Activated gamma-delta T cell treated with anti-CD3 and anti-CD28 coated beads, Interleukin-2, amount 50 U/mL, for 16 hours (primary cell): ENCODE data around the gene KCNAB1.
"Not testable (repeated sequence)": the region's sequence is repeated elsewhere in the genome, so short reads cannot be mapped to it uniquely, and the experiment has no call there.

Source experiments
- DNase-seq: peaks from one replicate; pipeline ENCODE4 v3.0.0-alpha.2; 2020; ENCODE audit warnings: low read depth

The KCNAB1 gene

GRCh38 chr3:156222381-156222780 is 102.0 kb downstream of the KCNAB1 start:
- not testable (repeated sequence) for DNase-seq

DNA sequence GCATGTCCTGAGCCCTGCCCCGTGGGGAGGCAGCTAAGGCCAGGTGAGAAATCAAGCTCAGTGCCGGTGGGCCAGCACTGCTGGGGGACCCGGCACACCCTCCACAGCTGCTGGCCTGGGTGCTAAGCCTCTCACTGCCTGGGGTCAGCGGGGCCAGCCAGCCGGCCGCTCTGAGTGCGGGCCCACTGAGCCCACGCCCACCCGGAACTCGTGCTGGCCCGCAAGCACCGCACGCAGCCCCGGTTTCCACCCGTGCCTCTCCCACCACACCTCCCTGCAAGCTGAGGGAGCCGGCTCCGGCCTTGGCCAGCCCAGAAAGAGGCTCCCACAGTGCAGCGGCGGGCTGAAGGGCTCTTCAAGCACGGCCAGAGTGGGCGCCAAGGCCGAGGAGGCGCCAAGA is 103.7 kb downstream of the KCNAB1 start:
- DNase-seq = not testable (repeated sequence)

DNA sequence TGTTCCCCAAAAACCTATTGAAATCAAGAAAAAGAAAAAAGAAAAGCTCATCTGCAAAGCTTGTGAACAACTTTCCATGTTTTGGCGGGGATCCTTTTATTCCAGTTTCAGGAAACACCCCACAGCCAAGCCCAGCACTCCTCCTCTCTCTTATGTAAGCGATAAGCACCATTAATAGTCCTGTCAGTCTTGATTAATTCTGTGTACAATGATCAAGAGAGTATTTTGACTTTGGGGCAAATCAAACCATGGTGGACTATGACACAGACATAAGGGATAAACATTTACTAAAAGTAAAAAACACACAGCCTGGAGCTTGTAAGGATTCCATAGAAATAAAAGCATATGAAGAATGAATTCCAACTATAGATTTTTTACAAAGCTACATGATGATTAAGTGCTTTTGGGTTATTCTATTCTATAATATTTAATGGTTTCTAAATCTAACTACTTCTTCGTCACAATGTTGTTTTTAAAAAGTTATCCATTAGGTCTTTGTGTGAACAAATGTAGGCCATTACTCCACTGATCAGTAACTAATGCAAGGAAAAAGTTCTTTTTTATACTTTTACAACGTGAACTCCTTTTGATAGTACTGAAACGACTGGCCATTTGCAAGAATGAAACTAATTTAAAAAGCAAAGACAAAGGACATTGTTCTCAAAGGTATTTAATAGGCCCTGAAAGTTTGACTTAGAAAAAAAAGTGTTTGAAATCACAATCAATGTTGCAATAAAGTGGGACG is 106.5 kb downstream of the KCNAB1 start:
- DNase-seq = no peak

GRCh38 chr3:156227704-156228103 is 107.3 kb downstream of the KCNAB1 start:
- no peak for DNase-seq

GRCh38 chr3:156230278-156230900 is 110.0 kb downstream of the KCNAB1 start:
- no peak for DNase-seq

- not testable (repeated sequence) for DNase-seq
These were observed 110.8 kb downstream of the KCNAB1 start for GRCh38 chr3:156231221-156231620.

DNA sequence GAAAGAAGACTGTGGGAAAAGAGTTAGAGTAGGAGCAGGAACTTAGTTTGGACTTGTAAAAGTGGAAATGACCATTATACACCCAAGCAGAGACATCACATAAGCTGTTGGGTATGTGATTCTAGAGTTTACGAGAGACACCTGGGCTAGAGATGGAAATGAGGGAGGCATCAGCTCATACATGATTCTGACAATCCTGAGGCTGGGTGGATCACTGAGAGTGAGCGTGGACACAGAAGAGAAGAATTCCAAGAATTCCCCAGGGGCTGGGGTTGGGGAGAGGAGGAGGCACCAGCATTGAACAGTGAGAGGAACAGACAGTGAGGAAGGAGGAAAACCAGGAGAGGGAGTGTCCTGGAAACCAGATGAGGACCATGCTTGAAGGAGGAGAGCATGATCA is 113.5 kb downstream of the KCNAB1 start:
- DNase-seq = no peak

DNA sequence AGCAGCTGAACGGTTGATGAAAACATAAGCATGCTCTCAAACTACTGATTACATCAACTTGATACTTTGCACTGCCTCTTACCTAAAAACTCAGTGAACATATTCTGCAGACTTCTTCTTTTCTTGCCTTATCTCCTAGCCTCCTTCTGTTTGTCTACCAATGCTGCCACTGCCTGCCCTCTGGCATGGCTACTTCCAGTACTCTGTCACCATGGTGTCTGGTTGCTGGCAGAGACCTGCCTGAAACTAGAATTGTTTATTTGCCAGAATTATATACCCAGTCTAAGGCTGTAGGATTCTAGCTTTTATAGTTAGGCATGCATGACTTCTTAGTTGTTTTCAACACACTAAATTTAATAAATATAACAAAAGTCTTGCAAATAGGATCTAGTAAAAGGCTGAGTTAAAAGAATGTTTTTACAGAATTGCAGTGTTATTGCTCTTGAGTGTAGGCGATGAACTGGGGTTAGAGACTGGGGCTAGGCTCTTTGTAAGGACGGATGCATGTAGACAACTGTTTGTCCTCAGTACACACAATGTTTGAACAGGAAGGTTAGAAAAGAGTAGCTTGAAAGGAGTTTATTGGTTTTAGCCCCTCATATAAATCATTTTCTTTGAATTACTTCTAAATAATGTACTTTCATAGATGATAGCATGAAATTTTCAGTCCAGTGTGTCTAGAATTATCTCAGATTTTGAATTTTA is 116.3 kb downstream of the KCNAB1 start:
- DNase-seq = no peak

DNA sequence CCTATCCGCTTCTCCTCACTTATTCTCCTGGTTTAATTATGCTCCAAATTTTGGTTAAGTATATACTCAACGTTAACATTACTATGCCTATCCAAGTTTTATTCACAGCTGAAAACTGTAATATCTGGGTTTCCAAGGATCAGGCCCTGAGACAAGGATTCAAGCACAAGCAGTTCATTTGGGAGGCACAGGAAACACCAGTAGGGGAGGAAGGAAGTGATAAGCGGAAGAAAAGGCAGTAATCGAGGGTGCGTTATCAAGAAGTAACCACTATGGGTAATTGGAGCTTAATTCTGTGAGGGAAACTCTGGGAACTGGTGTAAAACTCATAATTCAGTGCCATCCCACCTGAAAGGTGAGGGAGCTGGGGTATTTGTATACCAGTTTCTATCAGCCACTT is 120.3 kb downstream of the KCNAB1 start:
- DNase-seq = no peak

DNA sequence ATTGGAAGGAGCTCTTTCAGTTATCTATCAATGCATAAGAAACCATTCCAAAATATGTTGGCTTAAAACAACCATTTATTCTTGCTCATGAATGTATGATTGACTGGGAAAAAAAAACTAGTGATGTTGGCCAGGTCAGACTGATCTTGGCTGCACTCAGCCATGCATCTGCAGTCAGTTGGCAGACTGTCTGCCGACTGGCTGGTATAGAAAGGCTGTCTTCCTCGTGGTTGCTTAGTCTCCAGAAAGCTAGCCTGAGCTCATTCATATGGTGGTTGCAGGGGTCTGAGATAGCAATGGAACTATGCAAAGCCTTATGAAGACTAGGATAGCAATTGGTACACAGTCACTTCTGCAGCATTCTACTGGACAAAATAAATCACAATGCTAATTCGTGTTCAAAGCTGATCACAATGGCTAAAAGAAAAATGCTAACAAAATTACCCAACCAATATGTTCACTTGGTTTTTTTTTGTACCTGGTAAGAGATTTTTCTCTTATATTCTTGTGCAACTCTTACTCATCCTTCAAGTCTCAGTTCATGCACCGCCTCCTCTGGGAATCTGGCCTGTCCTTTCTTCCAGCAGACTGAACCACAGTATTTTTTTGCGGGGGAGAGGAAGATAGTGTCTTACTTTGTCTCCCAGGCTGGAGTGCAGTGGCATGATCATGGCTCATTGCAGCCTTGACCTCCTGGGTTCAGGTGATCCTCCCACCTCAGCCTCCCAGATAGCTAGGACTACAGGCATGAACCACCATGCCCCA is 126.8 kb downstream of the KCNAB1 start:
- no peak for DNase-seq

GRCh38 chr3:156250550-156250949 is 130.2 kb downstream of the KCNAB1 start:
- DNase-seq = no peak

GRCh38 chr3:156251424-156251823 is 131.0 kb downstream of the KCNAB1 start:
- DNase-seq = no peak

GRCh38 chr3:156252656-156253055 is 132.3 kb downstream of the KCNAB1 start:
- no peak for DNase-seq

GRCh38 chr3:156253150-156253549 is 132.8 kb downstream of the KCNAB1 start:
- no peak for DNase-seq

- DNase-seq = no peak
These were observed 135.9 kb downstream of the KCNAB1 start for GRCh38 chr3:156256256-156256655.

DNA sequence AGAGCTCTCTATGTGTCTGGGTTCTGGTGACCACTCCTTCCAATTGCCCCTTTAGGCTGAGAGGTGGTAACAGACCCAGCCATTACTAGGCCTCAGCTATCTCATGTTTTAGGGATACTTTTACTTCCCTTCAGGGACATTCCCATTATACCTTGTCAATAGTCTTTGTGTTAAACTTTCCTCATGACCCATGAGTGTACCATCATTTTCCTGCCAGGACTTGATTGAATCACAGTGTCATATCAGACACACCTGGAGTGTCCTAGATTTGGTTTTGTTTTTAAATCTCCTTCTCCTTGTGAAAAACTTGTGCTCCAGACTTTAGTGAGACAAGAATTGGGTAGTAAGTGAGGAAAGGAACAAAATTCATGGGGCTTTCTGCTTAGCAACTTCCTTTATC is 136.6 kb downstream of the KCNAB1 start:
- DNase-seq = no peak

GRCh38 chr3:156258301-156258700 is 137.9 kb downstream of the KCNAB1 start:
- no peak for DNase-seq

DNA sequence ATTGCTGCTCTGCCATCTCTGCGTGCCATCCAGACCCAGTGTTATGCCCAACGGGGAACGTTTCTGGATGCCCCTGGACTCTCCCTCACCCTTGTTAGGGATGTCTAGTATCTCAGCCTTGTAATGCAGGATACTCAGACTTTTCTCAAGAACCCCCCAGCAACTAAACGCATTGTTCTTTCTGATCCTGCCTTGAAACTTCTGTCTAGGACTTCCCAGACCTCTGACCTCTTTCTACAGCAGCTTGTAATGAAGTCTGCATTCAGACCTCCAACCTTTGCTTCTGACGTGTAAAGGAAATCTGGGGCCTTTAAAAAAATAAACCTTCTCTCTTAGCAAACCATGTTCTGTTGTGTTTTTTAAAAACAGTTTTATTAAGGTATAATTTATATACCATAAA is 139.5 kb downstream of the KCNAB1 start:
- DNase-seq = no peak

- DNase-seq = no peak
These were observed 140.0 kb downstream of the KCNAB1 start for GRCh38 chr3:156260331-156260730.

DNA sequence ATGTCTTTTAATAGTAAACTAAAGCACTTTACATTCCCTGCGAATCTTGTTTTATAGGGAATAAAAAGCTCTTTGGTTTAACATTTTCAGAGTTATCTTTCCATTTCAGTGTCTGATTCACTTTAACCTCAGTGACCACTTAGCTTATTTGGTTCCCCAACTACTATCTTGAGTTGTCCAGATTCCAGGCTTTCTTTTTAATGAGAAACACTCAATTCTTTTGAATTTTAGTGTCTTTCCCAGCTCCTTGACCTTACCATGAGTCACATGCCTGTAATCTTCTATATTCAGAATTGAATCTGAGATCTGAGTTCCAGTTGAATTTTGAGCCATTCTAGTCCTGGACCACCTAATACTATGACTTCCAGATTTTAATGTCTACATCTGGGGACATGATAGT is 144.4 kb downstream of the KCNAB1 start:
- DNase-seq = no peak

DNA sequence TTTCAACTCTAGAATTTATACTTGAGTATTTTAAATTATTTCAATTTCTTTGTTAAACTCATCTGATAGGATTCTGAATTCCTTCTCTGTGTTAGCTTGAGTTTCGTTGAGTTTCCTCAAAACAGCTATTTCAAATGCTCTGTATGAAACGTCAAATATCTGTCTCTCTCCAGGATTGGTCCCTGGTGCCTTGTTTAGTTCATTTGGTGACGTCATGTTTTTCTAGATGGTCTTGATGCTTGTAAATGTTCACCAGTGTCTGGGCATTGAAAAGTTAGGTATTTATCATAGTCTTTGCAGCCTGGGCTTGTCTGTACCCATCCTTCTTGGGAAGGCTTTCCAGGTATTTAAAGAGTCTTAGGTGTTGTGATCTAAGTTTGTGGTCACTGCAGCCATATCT is 151.1 kb downstream of the KCNAB1 start:
- DNase-seq = no peak

DNA sequence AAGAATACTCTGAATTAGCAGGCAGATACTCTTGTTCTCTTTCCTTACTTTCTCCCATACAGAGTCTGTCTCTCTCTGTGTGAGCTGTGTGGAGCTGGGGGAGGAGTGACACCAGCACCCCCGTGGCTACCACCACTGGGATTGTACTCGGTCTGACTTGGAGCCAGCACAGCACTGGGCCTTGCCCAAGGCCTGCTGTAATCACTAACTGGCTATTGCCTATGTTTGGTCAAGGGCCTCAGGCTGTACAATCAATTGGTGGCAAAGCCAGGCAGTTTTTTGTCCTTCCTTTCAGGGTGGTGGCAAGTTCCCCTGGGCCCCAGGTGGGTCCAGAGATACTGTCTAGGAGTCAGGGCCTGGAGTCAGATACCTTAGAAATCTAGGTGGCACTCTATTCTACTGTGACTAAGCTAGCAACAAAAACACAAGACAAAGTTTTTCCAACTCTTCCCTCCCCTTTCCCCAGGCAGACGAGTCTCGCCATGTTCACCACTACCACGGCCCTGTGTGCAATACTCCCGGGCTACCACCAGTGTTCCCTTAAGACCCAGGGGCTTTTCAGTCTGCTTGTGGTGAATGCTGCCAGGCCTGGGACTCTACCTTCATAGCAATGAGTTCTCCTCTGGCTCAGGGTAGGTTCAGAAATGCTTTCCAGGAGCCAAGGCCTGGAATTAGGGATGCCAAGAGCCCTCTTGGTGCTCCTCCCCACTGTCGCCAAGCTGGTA is 151.8 kb downstream of the KCNAB1 start:
- no peak for DNase-seq
